Measurements from ENCODE around the gene ADH5. TPM values are rescaled to one million over a fixed set of nuclear protein-coding genes. Genes with fewer than 3 reads are reported as not detected.
"Not testable (repeated sequence)": the region's sequence is repeated elsewhere in the genome, so short reads cannot be mapped to it uniquely, and the experiment has no call there.

Gene ADH5
- total and polyA plus RNA-seq, 2 donors, result 120 to 160 TPM

GRCh38 chr4:99029018-99029735, 59.4 kb downstream of the ADH5 start:
- Histone ChIP-seq H3K9me3 (ENCODE audit: control insufficient read depth in 2 of 2, insufficient read depth in 1 of 2, low read length in 1 of 2) (no peaks in the 10 kb centered on the region), H3K27me3 (ENCODE audit: control insufficient read depth in 2 of 2, insufficient read depth in 1 of 2, low read length in 1 of 2) (no peaks in the 10 kb centered on the region), H3K4me3 (ENCODE audit: low read length in 2 of 2) (no peak overlapping the region), H3K36me3 (ENCODE audit: control insufficient read depth in 2 of 2, insufficient read depth in 2 of 2, low read length in 1 of 2) (peaks cover 0 to 13% of the 10 kb centered on the region in 2 donors), H3K4me1 (ENCODE audit: control insufficient read depth in 2 of 2, insufficient read depth in 2 of 2, low read length in 2 of 2) (peaks cover 0 to 3% of the 10 kb centered on the region in 2 donors), H3K27ac (ENCODE audit: low read depth in 1 of 2, low read length in 1 of 2) (no peak overlapping the region)
- DNase-seq (ENCODE audit: low read depth in 6 of 9, low spot score in 9 of 9), result no peak
- 92% methylated on average over 1 of the region's 1 CpG for WGBS

- H3K27ac ChIP-seq (ENCODE audit: low read depth in 1 of 2, low read length in 1 of 2), result no peak overlapping the region
- peaks cover 0 to 3% of the 10 kb centered on the region in 2 donors for H3K4me1 ChIP-seq (ENCODE audit: control insufficient read depth in 2 of 2, insufficient read depth in 2 of 2, low read length in 2 of 2)
- H3K9me3 ChIP-seq (ENCODE audit: control insufficient read depth in 2 of 2, insufficient read depth in 1 of 2, low read length in 1 of 2), result no peaks in the 10 kb centered on the region
- no peak for DNase-seq (ENCODE audit: low read depth in 6 of 9, low spot score in 9 of 9)
- H3K36me3 ChIP-seq (ENCODE audit: control insufficient read depth in 2 of 2, insufficient read depth in 2 of 2, low read length in 1 of 2), result peaks cover 0 to 10% of the 10 kb centered on the region in 2 donors
- H3K27me3 ChIP-seq (ENCODE audit: control insufficient read depth in 2 of 2, insufficient read depth in 1 of 2, low read length in 1 of 2), result no peaks in the 10 kb centered on the region
- H3K4me3 ChIP-seq (ENCODE audit: low read length in 2 of 2), result no peak overlapping the region
These were observed 60.4 kb downstream of the ADH5 start for GRCh38 chr4:99028187-99028586.

- no peak overlapping the region for H3K27ac ChIP-seq (ENCODE audit: low read depth in 1 of 2, low read length in 1 of 2)
- peaks cover 0 to 7% of the 10 kb centered on the region in 2 donors for H3K9me3 ChIP-seq (ENCODE audit: control insufficient read depth in 2 of 2, insufficient read depth in 1 of 2, low read length in 1 of 2)
- H3K4me3 ChIP-seq (ENCODE audit: low read length in 2 of 2), result no peak overlapping the region
- peaks cover 0 to 3% of the 10 kb centered on the region in 2 donors for H3K4me1 ChIP-seq (ENCODE audit: control insufficient read depth in 2 of 2, insufficient read depth in 2 of 2, low read length in 2 of 2)
- H3K36me3 ChIP-seq (ENCODE audit: control insufficient read depth in 2 of 2, insufficient read depth in 2 of 2, low read length in 1 of 2), result peaks cover 2 to 16% of the 10 kb centered on the region in 2 donors
- H3K27me3 ChIP-seq (ENCODE audit: control insufficient read depth in 2 of 2, insufficient read depth in 1 of 2, low read length in 1 of 2), result no peaks in the 10 kb centered on the region
- DNase-seq (ENCODE audit: low read depth in 6 of 9, low spot score in 9 of 9), result no peak
- WGBS, result 96% methylated on average over 2 of the region's 2 CpGs
These were observed 61.3 kb downstream of the ADH5 start for GRCh38 chr4:99027304-99027703.

- no peaks in the 10 kb centered on the region for H3K27me3 ChIP-seq (ENCODE audit: control insufficient read depth in 2 of 2, insufficient read depth in 1 of 2, low read length in 1 of 2)
- no peak overlapping the region for H3K27ac ChIP-seq (ENCODE audit: low read depth in 1 of 2, low read length in 1 of 2)
- peaks cover 0 to 3% of the 10 kb centered on the region in 2 donors for H3K4me1 ChIP-seq (ENCODE audit: control insufficient read depth in 2 of 2, insufficient read depth in 2 of 2, low read length in 2 of 2)
- peaks cover 3 to 16% of the 10 kb centered on the region in 2 donors for H3K9me3 ChIP-seq (ENCODE audit: control insufficient read depth in 2 of 2, insufficient read depth in 1 of 2, low read length in 1 of 2)
- 100% methylated on average over 1 of the region's 1 CpG for WGBS
- peaks cover 10 to 17% of the 10 kb centered on the region in 2 donors for H3K36me3 ChIP-seq (ENCODE audit: control insufficient read depth in 2 of 2, insufficient read depth in 2 of 2, low read length in 1 of 2)
- no peak overlapping the region for H3K4me3 ChIP-seq (ENCODE audit: low read length in 2 of 2)
- no peak for DNase-seq (ENCODE audit: low read depth in 6 of 9, low spot score in 9 of 9)
These were observed 63.1 kb downstream of the ADH5 start for GRCh38 chr4:99025506-99025905.

- DNase-seq (ENCODE audit: low read depth in 6 of 9, low spot score in 9 of 9), result peak in 2 of 9 donors; percentile 3 to 11
- H3K27me3 ChIP-seq (ENCODE audit: control insufficient read depth in 2 of 2, insufficient read depth in 1 of 2, low read length in 1 of 2), result no peaks in the 10 kb centered on the region
- H3K9me3 ChIP-seq (ENCODE audit: control insufficient read depth in 2 of 2, insufficient read depth in 1 of 2, low read length in 1 of 2), result peaks cover 3 to 24% of the 10 kb centered on the region in 2 donors
- H3K4me1 ChIP-seq (ENCODE audit: control insufficient read depth in 2 of 2, insufficient read depth in 2 of 2, low read length in 2 of 2), result peaks cover 0 to 3% of the 10 kb centered on the region in 2 donors
- H3K36me3 ChIP-seq (ENCODE audit: control insufficient read depth in 2 of 2, insufficient read depth in 2 of 2, low read length in 1 of 2), result peaks cover 16 to 18% of the 10 kb centered on the region in 2 donors
- H3K4me3 ChIP-seq (ENCODE audit: low read length in 2 of 2), result no peak overlapping the region
- WGBS, result 98% methylated on average over 7 of the region's 7 CpGs
- no peak overlapping the region for H3K27ac ChIP-seq (ENCODE audit: low read depth in 1 of 2, low read length in 1 of 2)
These were observed 63.9 kb downstream of the ADH5 start for GRCh38 chr4:99024481-99025275.

GRCh38 chr4:99023800-99024251, 64.8 kb downstream of the ADH5 start:
- not testable (repeated sequence) for DNase-seq (ENCODE audit: low read depth in 6 of 9, low spot score in 9 of 9); H3K4me1 ChIP-seq (ENCODE audit: control insufficient read depth in 2 of 2, insufficient read depth in 2 of 2, low read length in 2 of 2); H3K27me3 ChIP-seq (ENCODE audit: control insufficient read depth in 2 of 2, insufficient read depth in 1 of 2, low read length in 1 of 2); H3K4me3 ChIP-seq (ENCODE audit: low read length in 2 of 2); H3K27ac ChIP-seq (ENCODE audit: low read depth in 1 of 2, low read length in 1 of 2)
- WGBS, result 97% methylated on average over 10 of the region's 10 CpGs
- Histone ChIP-seq H3K9me3 (ENCODE audit: control insufficient read depth in 2 of 2, insufficient read depth in 1 of 2, low read length in 1 of 2) (peaks cover 3 to 24% of the 10 kb centered on the region in 2 donors), H3K36me3 (ENCODE audit: control insufficient read depth in 2 of 2, insufficient read depth in 2 of 2, low read length in 1 of 2) (peaks cover 16 to 18% of the 10 kb centered on the region in 2 donors)

- H3K27me3 ChIP-seq (ENCODE audit: control insufficient read depth in 2 of 2, insufficient read depth in 1 of 2, low read length in 1 of 2), result no peaks in the 10 kb centered on the region
- H3K27ac ChIP-seq (ENCODE audit: low read depth in 1 of 2, low read length in 1 of 2), result no peak overlapping the region
- H3K4me3 ChIP-seq (ENCODE audit: low read length in 2 of 2), result no peak overlapping the region
- H3K9me3 ChIP-seq (ENCODE audit: control insufficient read depth in 2 of 2, insufficient read depth in 1 of 2, low read length in 1 of 2), result peaks cover 3 to 24% of the 10 kb centered on the region in 2 donors
- WGBS, result 99% methylated on average over 9 of the region's 9 CpGs
- peaks cover 16 to 20% of the 10 kb centered on the region in 2 donors for H3K36me3 ChIP-seq (ENCODE audit: control insufficient read depth in 2 of 2, insufficient read depth in 2 of 2, low read length in 1 of 2)
- H3K4me1 ChIP-seq (ENCODE audit: control insufficient read depth in 2 of 2, insufficient read depth in 2 of 2, low read length in 2 of 2), result peaks cover 0 to 2% of the 10 kb centered on the region in 2 donors
- DNase-seq (ENCODE audit: low read depth in 6 of 9, low spot score in 9 of 9), result no peak
These were observed 66.0 kb downstream of the ADH5 start for GRCh38 chr4:99022566-99022965.

- no peak for DNase-seq (ENCODE audit: low read depth in 6 of 9, low spot score in 9 of 9)
- Histone ChIP-seq H3K4me1 (ENCODE audit: control insufficient read depth in 2 of 2, insufficient read depth in 2 of 2, low read length in 2 of 2) (no peaks in the 10 kb centered on the region), H3K36me3 (ENCODE audit: control insufficient read depth in 2 of 2, insufficient read depth in 2 of 2, low read length in 1 of 2) (peaks cover 16 to 22% of the 10 kb centered on the region in 2 donors), H3K4me3 (ENCODE audit: low read length in 2 of 2) (no peak overlapping the region), H3K27me3 (ENCODE audit: control insufficient read depth in 2 of 2, insufficient read depth in 1 of 2, low read length in 1 of 2) (no peaks in the 10 kb centered on the region), H3K27ac (ENCODE audit: low read depth in 1 of 2, low read length in 1 of 2) (no peak overlapping the region), H3K9me3 (ENCODE audit: control insufficient read depth in 2 of 2, insufficient read depth in 1 of 2, low read length in 1 of 2) (peaks cover 3 to 24% of the 10 kb centered on the region in 2 donors)
- 99% methylated on average over 5 of the region's 5 CpGs for WGBS
These were observed 67.2 kb downstream of the ADH5 start for GRCh38 chr4:99021386-99021785.

All from thymus (tissue), 11 donors.